Mesothelial cell of epicardium (in vitro differentiated cells): ENCODE measurements around the gene ADAR. TPM values are rescaled to one million over a fixed set of nuclear protein-coding genes. Genes with fewer than 3 reads are reported as not detected.

Experiments
- DNase-seq, 2 experiments: peaks; one replicate each; pipeline ENCODE4 v3.0.0; 2021; ENCODE audit warnings: low spot score in 2 of 2; ENCODE audit not compliant: unreplicated experiment in 2 of 2
- H3K27ac Mint-ChIP-seq: 2 replicates; pipeline ENCODE4 v1.8.0; 2021; ENCODE audit warnings: mixed read lengths
- H3K27me3 Mint-ChIP-seq: 2 replicates; pipeline ENCODE4 v1.8.0; 2021; ENCODE audit warnings: low read depth, mixed read lengths
- H3K36me3 Mint-ChIP-seq: 2 replicates; pipeline ENCODE4 v1.8.0; 2021; ENCODE audit warnings: mixed read lengths
- H3K4me1 Mint-ChIP-seq: 2 replicates; pipeline ENCODE4 v1.8.0; 2021; ENCODE audit warnings: mixed read lengths
- H3K4me3 Mint-ChIP-seq: 2 replicates; pipeline ENCODE4 v1.8.0; 2021; ENCODE audit warnings: mild to moderate bottlenecking, moderate library complexity, mixed read lengths
- H3K9me3 Mint-ChIP-seq: 2 replicates; pipeline ENCODE4 v1.8.0; 2021; ENCODE audit warnings: mixed read lengths
- CTCF ChIP-seq: fragments of 200-600 bp; sonication (generic); IDR thresholded peaks from one replicate; pipeline ENCODE4 v1.5.0; 2021; ENCODE audit warnings: antibody characterized with exemption; ENCODE audit not compliant: unreplicated experiment
- total RNA-seq: library from RNA; stranded (reverse); gene quantifications from 3 replicates; pipeline ENCODE4 v1.2.1, GENCODE V29; 2021

Gene ADAR
- total RNA-seq, 1 donor from 2014 or later, result 229 TPM

- H3K36me3 Mint-ChIP-seq, result peaks cover 3% of the 10 kb centered on the region
- H3K4me3 Mint-ChIP-seq, result peak overlapping the region; percentile 86
- no peaks in the 10 kb centered on the region for H3K9me3 Mint-ChIP-seq
- H3K4me1 Mint-ChIP-seq, result peaks cover 41% of the 10 kb centered on the region
- H3K27me3 Mint-ChIP-seq, result no peaks in the 10 kb centered on the region
- no peak for DNase-seq
- TF ChIP-seq CTCF, result no peak
- peak overlapping the region; percentile 98 for H3K27ac Mint-ChIP-seq
These were observed 829 bp downstream of the ADAR start for GRCh38 chr1:154607106-154607608.

- Mint-ChIP-seq H3K9me3 (no peaks in the 10 kb centered on the region), H3K4me3 (no peak overlapping the region), H3K27ac (no peak overlapping the region), H3K4me1 (peaks cover 34% of the 10 kb centered on the region), H3K27me3 (no peaks in the 10 kb centered on the region), H3K36me3 (peaks cover 17% of the 10 kb centered on the region)
- TF ChIP-seq CTCF, result no peak
- no peak for DNase-seq
These were observed 2.5 kb downstream of the ADAR start for GRCh38 chr1:154605534-154605933.

GRCh38 chr1:154603317-154603716 lies 4.7 kb downstream of the ADAR start:
- Mint-ChIP-seq H3K36me3 (peaks cover 22% of the 10 kb centered on the region), H3K27me3 (no peaks in the 10 kb centered on the region), H3K9me3 (no peaks in the 10 kb centered on the region), H3K27ac (no peak overlapping the region), H3K4me3 (no peak overlapping the region), H3K4me1 (peaks cover 25% of the 10 kb centered on the region)
- DNase-seq, result no peak
- no peak for TF ChIP-seq CTCF

GRCh38 chr1:154599658-154600057 lies 8.3 kb downstream of the ADAR start:
- Mint-ChIP-seq H3K4me1 (peaks cover 3% of the 10 kb centered on the region), H3K36me3 (peaks cover 40% of the 10 kb centered on the region), H3K27me3 (no peaks in the 10 kb centered on the region), H3K9me3 (no peaks in the 10 kb centered on the region), H3K27ac (peak overlapping the region; percentile 59), H3K4me3 (no peak overlapping the region)
- no peak for DNase-seq
- no peak for TF ChIP-seq CTCF

GRCh38 chr1:154598871-154599635 lies 8.9 kb downstream of the ADAR start:
- Mint-ChIP-seq H3K4me1 (peaks cover 1% of the 10 kb centered on the region), H3K36me3 (peaks cover 45% of the 10 kb centered on the region)
- DNase-seq, result no peak

More at GRCh38 chr1:154598871-154599635, 8.9 kb downstream of the ADAR start:
- Mint-ChIP-seq H3K27me3 (no peaks in the 10 kb centered on the region), H3K4me3 (no peak overlapping the region), H3K27ac (peak overlapping the region; percentile 11), H3K9me3 (no peaks in the 10 kb centered on the region)
- no peak for TF ChIP-seq CTCF
